GM12874 (cell line): ENCODE data around the gene TAMM41.

Experiments
- CTCF ChIP-seq: IDR thresholded peaks from 2 replicates; pipeline ENCODE4 v1.5.1; 2011; ENCODE audit warnings: low read depth, mild to moderate bottlenecking, control low read depth, low read length, moderate library complexity; ENCODE audit not compliant: insufficient read depth

Gene TAMM41

GRCh38 chr3:11768604-11769003 lies 78.1 kb downstream of the TAMM41 start:
- TF ChIP-seq CTCF = no peak

- TF ChIP-seq CTCF = no peak
These were observed 81.7 kb downstream of the TAMM41 start for GRCh38 chr3:11764931-11765363.

GRCh38 chr3:11759996-11760395 lies 86.7 kb downstream of the TAMM41 start:
- no peak for TF ChIP-seq CTCF

GRCh38 chr3:11757929-11758328 lies 88.8 kb downstream of the TAMM41 start:
- no peak for TF ChIP-seq CTCF

GRCh38 chr3:11757441-11757875 lies 89.2 kb downstream of the TAMM41 start:
- TF ChIP-seq CTCF = no peak

- TF ChIP-seq CTCF = no peak
These were observed 91.4 kb downstream of the TAMM41 start for GRCh38 chr3:11755276-11755675.
